ENCODE results near the gene ERAL1. TPM values are rescaled to one million over a fixed set of nuclear protein-coding genes. Genes with fewer than 3 reads are reported as not detected.

ERAL1 gene
- total and polyA plus RNA-seq, 11 donors: 28.0 to 78.2 (median 41.1) TPM

- H3K27ac ChIP-seq: peak overlapping the region in 10 of 12 donors; percentile 14 to 78 (median 48)
- intact Hi-C loops (cut with DNase I): loop anchor here in 2 of 10 donors (5.0 kb wide), 2 partner anchors 51 to 151 kb away; partner anchors contain the start of gene ERAL1 (in 1 of the 2)
- H3K9me3 ChIP-seq: no peaks in the 10 kb centered on the region
- TF ChIP-seq CTCF (IDR thresholded peaks at IDR 0.05) (no peak), POLR2A (IDR thresholded peaks at IDR 0.05) (no peak)
- H3K36me3 ChIP-seq: peaks cover 0 to 87% (median 81%) of the 10 kb centered on the region in 9 donors
- peaks cover 0 to 29% (median 21%) of the 10 kb centered on the region in 12 donors for H3K4me1 ChIP-seq
- WGBS, 4 donors: 55 to 68% (median 62%) methylated on average over 6 of the region's 6 CpGs
- ATAC-seq (peak; percentile 48 to 68 (median 65)), DNase-seq (peak in 3 of 5 donors; percentile 41 to 48 (median 44))
- no peak overlapping the region for H3K4me3 ChIP-seq
- H3K27me3 ChIP-seq: no peaks in the 10 kb centered on the region
Observed at GRCh38 chr17:28908640-28909167, 53.9 kb downstream of the ERAL1 start.

GRCh38 chr17:28910534-28910933 lies 55.7 kb downstream of the ERAL1 start:
- intact Hi-C loops (cut with DNase I): loop anchor here in 5 of 10 donors (5.0 to 10.0 kb wide), 3 partner anchors 146 to 186 kb away; partner anchors contain the start of genes NEK8 (in 3 of the 5) and TLCD1 (in 3 of the 5)
- ATAC-seq (no peak), DNase-seq (no peak)
- peaks cover 0 to 28% (median 21%) of the 10 kb centered on the region in 12 donors for H3K4me1 ChIP-seq
- peaks cover 0 to 100% (median 99%) of the 10 kb centered on the region in 9 donors for H3K36me3 ChIP-seq
- H3K27ac ChIP-seq: no peak overlapping the region
- H3K4me3 ChIP-seq: no peak overlapping the region
- TF ChIP-seq CTCF (IDR thresholded peaks at IDR 0.05): no peak
- no peak for TF ChIP-seq POLR2A (IDR thresholded peaks at IDR 0.05)
- 82 to 90% (median 88%) methylated on average over 1 of the region's 1 CpG for WGBS, 4 donors
- no peaks in the 10 kb centered on the region for H3K27me3 ChIP-seq
- no peaks in the 10 kb centered on the region for H3K9me3 ChIP-seq

MicroRNAs within 50 kb of the gene (microRNA counts, 767-probe panel; counts per million panel counts)
- 3,007 to 3,436 counts per million in 2 donors for microRNA hsa-miR-144-3p
- 4,973 to 5,163 counts per million in 2 donors for microRNA hsa-miR-451a

Small RNAs within 50 kb of the gene (microRNA-seq; reads per million reads assigned to microRNA genes)
- 0 reads per million in 4 donors for gene MIR451B

Other genes starting within 250 kb of the ERAL1 start
- gene RSKR, start 240.8 kb upstream of the ERAL1 start, total RNA-seq: 1 to 10 TPM; 2.8 to 8.3 (median 4.7) TPM
- gene RSKR, start 240.8 kb upstream of the ERAL1 start, polyA plus RNA-seq: 1 to 10 TPM; 3.6 to 3.9 TPM
- 100 to 1,000 TPM in 2 of 9 donors, 10 to 100 TPM in 7; 63.6 to 116 (median 74.1) TPM for gene BLTP2, start 209.9 kb upstream of the ERAL1 start, total RNA-seq
- gene BLTP2, start 209.9 kb upstream of the ERAL1 start, polyA plus RNA-seq: 10 to 100 TPM; 19.8 to 44.9 TPM
- gene SDF2, start 193.1 kb upstream of the ERAL1 start, total RNA-seq: 10 to 100 TPM; 19.6 to 39.1 (median 34.2) TPM
- 10 to 100 TPM; 21.9 to 58.6 TPM for gene SDF2, start 193.1 kb upstream of the ERAL1 start, polyA plus RNA-seq
- gene SUPT6H, start 192.8 kb upstream of the ERAL1 start, total RNA-seq: 10 to 100 TPM; 37.2 to 91.6 (median 49.1) TPM
- 10 to 100 TPM; 31.7 to 34.5 TPM for gene SUPT6H, start 192.8 kb upstream of the ERAL1 start, polyA plus RNA-seq
- 1 to 10 TPM in 6 of 9 donors, under 1 TPM in 3; 0.65 to 2.3 (median 1.0) TPM for gene PROCA1, start 143.1 kb upstream of the ERAL1 start, total RNA-seq
- 1 to 10 TPM in 1 of 2 donors, under 1 TPM in 1; 0.64 to 2.6 TPM for gene PROCA1, start 143.1 kb upstream of the ERAL1 start, polyA plus RNA-seq
- 10 to 100 TPM; 11.5 to 31.7 (median 14.9) TPM for gene RAB34, start 137.1 kb upstream of the ERAL1 start, total RNA-seq
- 10 to 100 TPM; 17.7 to 25.1 TPM for gene RAB34, start 137.1 kb upstream of the ERAL1 start, polyA plus RNA-seq
- gene RPL23A, start 135.0 kb upstream of the ERAL1 start, total RNA-seq: 1,000 to 10,000 TPM in 1 of 9 donors, 100 to 1,000 TPM in 8; 255 to 1,006 (median 869) TPM
- 1,000 to 10,000 TPM in 1 of 2 donors, 100 to 1,000 TPM in 1; 458 to 1,439 TPM for gene RPL23A, start 135.0 kb upstream of the ERAL1 start, polyA plus RNA-seq
- 1 to 10 TPM in 7 of 9 donors, under 1 TPM in 2; 0.52 to 4.8 (median 1.7) TPM for gene TLCD1, start 128.8 kb upstream of the ERAL1 start, total RNA-seq
- gene TLCD1, start 128.8 kb upstream of the ERAL1 start, polyA plus RNA-seq: 10 to 100 TPM in 1 of 2 donors, 1 to 10 TPM in 1; 2.5 to 11.7 TPM
- 1 to 10 TPM in 5 of 9 donors, under 1 TPM in 4; 0.28 to 2.8 (median 1.2) TPM for gene NEK8, start 126.2 kb upstream of the ERAL1 start, total RNA-seq
- gene NEK8, start 126.2 kb upstream of the ERAL1 start, polyA plus RNA-seq: 1 to 10 TPM; 1.0 to 1.1 TPM
- gene TRAF4, start 111.0 kb upstream of the ERAL1 start, total RNA-seq: 10 to 100 TPM in 1 of 9 donors, 1 to 10 TPM in 8; 1.5 to 11.5 (median 2.7) TPM
- gene TRAF4, start 111.0 kb upstream of the ERAL1 start, polyA plus RNA-seq: 1 to 10 TPM; 1.9 to 4.5 TPM
- 10 to 100 TPM; 14.4 to 33.2 (median 16.7) TPM for gene FAM222B, start 12.2 kb upstream of the ERAL1 start, total RNA-seq
- gene FAM222B, start 12.2 kb upstream of the ERAL1 start, polyA plus RNA-seq: 10 to 100 TPM in 1 of 2 donors, 1 to 10 TPM in 1; 9.2 to 28.1 TPM
- 100 to 1,000 TPM in 3 of 9 donors, 10 to 100 TPM in 6; 81.1 to 139 (median 95.2) TPM for gene FLOT2, start 42.7 kb downstream of the ERAL1 start, total RNA-seq
- 10 to 100 TPM; 52.7 to 68.5 TPM for gene FLOT2, start 42.7 kb downstream of the ERAL1 start, polyA plus RNA-seq
- gene DHRS13, start 48.1 kb downstream of the ERAL1 start, total RNA-seq: 1 to 10 TPM; 2.2 to 4.8 (median 2.6) TPM
- 1 to 10 TPM; 3.6 to 6.3 TPM for gene DHRS13, start 48.1 kb downstream of the ERAL1 start, polyA plus RNA-seq
- gene PHF12, start 96.5 kb downstream of the ERAL1 start, total RNA-seq: 10 to 100 TPM; 13.3 to 31.2 (median 21.5) TPM
- 10 to 100 TPM in 1 of 2 donors, 1 to 10 TPM in 1; 8.2 to 10.4 TPM for gene PHF12, start 96.5 kb downstream of the ERAL1 start, polyA plus RNA-seq
- gene SEZ6, start 151.0 kb downstream of the ERAL1 start, total RNA-seq: under 1 TPM in 1 of 9 donors, not detected in 8; 0.25 TPM
- gene SEZ6, start 151.0 kb downstream of the ERAL1 start, polyA plus RNA-seq: not detected
- 1 to 10 TPM in 4 of 9 donors, under 1 TPM in 4, not detected in 1; 0.26 to 5.2 (median 1.00) TPM for gene PIPOX, start 188.1 kb downstream of the ERAL1 start, total RNA-seq
- under 1 TPM; 0.11 to 0.42 TPM for gene PIPOX, start 188.1 kb downstream of the ERAL1 start, polyA plus RNA-seq

Data from heart left ventricle (tissue), 16 donors.